Measurements from ENCODE around the gene MAD1L1.

MAD1L1 gene

DNA sequence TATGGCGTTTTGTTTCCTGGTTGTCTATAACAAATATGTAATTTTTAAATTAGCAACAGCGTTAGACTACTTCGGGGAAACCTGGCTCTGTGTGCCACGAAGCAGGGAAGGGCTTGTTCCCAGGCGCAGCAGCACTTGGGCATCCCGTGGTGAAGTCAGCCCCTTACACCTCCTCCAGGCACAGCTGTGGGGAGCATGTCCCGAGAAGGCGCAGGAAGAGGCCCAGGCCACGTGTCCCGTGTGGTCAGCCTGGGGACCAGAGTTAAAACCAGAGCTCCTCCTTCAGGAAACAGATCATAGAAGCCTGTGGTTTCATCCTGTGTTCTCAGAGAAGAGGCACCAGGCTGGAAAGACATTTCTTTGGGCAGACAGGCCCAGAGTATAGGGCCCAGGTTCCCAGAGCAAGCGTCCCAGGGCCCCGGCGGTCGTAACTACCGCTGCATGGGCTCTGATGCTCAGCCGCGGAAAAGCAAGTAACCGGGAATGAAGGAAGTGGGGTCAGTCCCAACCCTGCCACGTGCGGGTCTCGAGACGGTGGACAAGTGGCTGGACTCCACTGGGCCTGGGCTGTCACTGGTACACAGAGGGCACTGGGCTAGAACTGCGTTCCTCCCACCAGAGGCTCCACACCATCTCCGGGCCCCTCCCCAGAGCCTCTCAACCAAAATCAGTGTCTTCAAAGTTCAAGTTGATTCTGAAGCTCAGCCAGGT lies 16.4 kb upstream of the MAD1L1 start:
- no peak overlapping the region for H3K27ac ChIP-seq (ENCODE audit: low read depth, low read length)
- no peak overlapping the region for H3K4me3 ChIP-seq (ENCODE audit: low read depth in 1 of 2, low read length in 2 of 2)
- H3K4me1 ChIP-seq (ENCODE audit: insufficient read depth, low read length): peaks cover 8% of the 10 kb centered on the region
- H3K9ac ChIP-seq (ENCODE audit: low read length): no peak overlapping the region
- H3K36me3 ChIP-seq (ENCODE audit: insufficient read depth, low read length): no peaks in the 10 kb centered on the region
- no peaks in the 10 kb centered on the region for H3K9me3 ChIP-seq (ENCODE audit: low read length)
- no peaks in the 10 kb centered on the region for H3K27me3 ChIP-seq (ENCODE audit: control insufficient read depth in 1 of 2, insufficient read depth in 2 of 2, low read length in 2 of 2)

- no peak overlapping the region for H3K4me3 ChIP-seq (ENCODE audit: low read depth in 1 of 2, low read length in 2 of 2)
- no peak overlapping the region for H3K27ac ChIP-seq (ENCODE audit: low read depth, low read length)
- no peaks in the 10 kb centered on the region for H3K27me3 ChIP-seq (ENCODE audit: control insufficient read depth in 1 of 2, insufficient read depth in 2 of 2, low read length in 2 of 2)
- peaks cover 17% of the 10 kb centered on the region for H3K4me1 ChIP-seq (ENCODE audit: insufficient read depth, low read length)
- H3K36me3 ChIP-seq (ENCODE audit: insufficient read depth, low read length): no peaks in the 10 kb centered on the region
- H3K9me3 ChIP-seq (ENCODE audit: low read length): no peaks in the 10 kb centered on the region
- H3K9ac ChIP-seq (ENCODE audit: low read length): no peak overlapping the region
These were observed 14.6 kb upstream of the MAD1L1 start for GRCh38 chr7:2247141-2247995.

GRCh38 chr7:2245883-2246675 lies 13.3 kb upstream of the MAD1L1 start:
- Histone ChIP-seq H3K9me3 (ENCODE audit: low read length) (no peaks in the 10 kb centered on the region), H3K4me1 (ENCODE audit: insufficient read depth, low read length) (peaks cover 20% of the 10 kb centered on the region), H3K36me3 (ENCODE audit: insufficient read depth, low read length) (no peaks in the 10 kb centered on the region), H3K4me3 (ENCODE audit: low read depth in 1 of 2, low read length in 2 of 2) (no peak overlapping the region), H3K9ac (ENCODE audit: low read length) (no peak overlapping the region), H3K27ac (ENCODE audit: low read depth, low read length) (no peak overlapping the region), H3K27me3 (ENCODE audit: control insufficient read depth in 1 of 2, insufficient read depth in 2 of 2, low read length in 2 of 2) (no peaks in the 10 kb centered on the region)

DNA sequence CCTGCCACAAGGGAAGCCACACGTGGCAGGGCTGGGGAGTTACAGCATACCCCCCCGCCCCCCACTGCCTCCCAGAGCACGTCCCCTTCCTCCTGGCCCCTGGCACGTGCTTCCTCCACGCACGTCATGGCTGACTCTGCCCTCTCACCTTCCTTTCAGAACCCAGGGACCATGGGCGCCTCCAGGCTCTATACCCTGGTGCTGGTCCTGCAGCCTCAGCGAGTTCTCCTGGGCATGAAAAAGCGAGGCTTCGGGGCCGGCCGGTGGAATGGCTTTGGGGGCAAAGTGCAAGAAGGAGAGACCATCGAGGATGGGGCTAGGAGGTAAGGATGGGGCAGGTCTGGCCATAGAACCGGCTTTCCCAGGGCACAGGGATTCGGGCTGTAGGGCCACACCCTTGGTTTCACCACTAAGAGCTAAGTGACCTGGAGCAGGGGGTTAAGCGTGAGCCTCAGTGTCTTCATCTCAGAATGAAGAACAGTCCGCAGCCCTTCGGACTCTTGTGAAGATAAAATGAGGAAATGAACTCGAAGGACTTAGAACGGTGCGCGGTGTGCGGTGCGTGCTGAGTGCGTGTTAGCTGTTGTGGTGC lies 11.8 kb upstream of the MAD1L1 start:
- Histone ChIP-seq H3K4me3 (ENCODE audit: low read depth in 1 of 2, low read length in 2 of 2) (no peak overlapping the region), H3K27ac (ENCODE audit: low read depth, low read length) (no peak overlapping the region), H3K9me3 (ENCODE audit: low read length) (no peaks in the 10 kb centered on the region), H3K4me1 (ENCODE audit: insufficient read depth, low read length) (peaks cover 26% of the 10 kb centered on the region), H3K9ac (ENCODE audit: low read length) (no peak overlapping the region), H3K27me3 (ENCODE audit: control insufficient read depth in 1 of 2, insufficient read depth in 2 of 2, low read length in 2 of 2) (no peaks in the 10 kb centered on the region), H3K36me3 (ENCODE audit: insufficient read depth, low read length) (peaks cover 1% of the 10 kb centered on the region)

DNA sequence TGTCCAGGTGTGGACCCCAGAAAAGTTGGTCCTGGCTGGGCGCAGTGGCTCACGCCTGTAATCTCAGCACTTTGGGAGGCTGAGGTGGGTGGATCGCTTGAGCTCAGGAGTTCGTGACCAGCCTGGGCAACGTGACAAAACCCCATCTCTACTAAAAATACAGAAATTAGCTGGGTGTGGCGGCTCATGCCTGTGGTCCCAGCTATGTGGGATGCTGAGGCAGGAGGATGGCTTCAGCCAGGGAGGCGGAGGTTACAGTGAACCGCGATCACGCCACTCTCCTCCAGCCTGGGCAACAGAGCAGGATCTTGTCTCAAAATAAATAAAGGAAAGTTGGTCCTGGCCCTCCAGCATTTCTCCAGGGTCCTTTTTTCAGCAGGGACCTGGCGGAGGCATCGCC lies 10.7 kb upstream of the MAD1L1 start:
- H3K36me3 ChIP-seq (ENCODE audit: insufficient read depth, low read length): peaks cover 7% of the 10 kb centered on the region
- H3K4me1 ChIP-seq (ENCODE audit: insufficient read depth, low read length): peaks cover 19% of the 10 kb centered on the region
- H3K9me3 ChIP-seq (ENCODE audit: low read length): no peaks in the 10 kb centered on the region
- no peak overlapping the region for H3K9ac ChIP-seq (ENCODE audit: low read length)
- H3K27me3 ChIP-seq (ENCODE audit: control insufficient read depth in 1 of 2, insufficient read depth in 2 of 2, low read length in 2 of 2): no peaks in the 10 kb centered on the region
- H3K27ac ChIP-seq (ENCODE audit: low read depth, low read length): no peak overlapping the region
- H3K4me3 ChIP-seq (ENCODE audit: low read depth in 1 of 2, low read length in 2 of 2): no peak overlapping the region

- peaks cover 19% of the 10 kb centered on the region for H3K4me1 ChIP-seq (ENCODE audit: insufficient read depth, low read length)
- H3K27me3 ChIP-seq (ENCODE audit: control insufficient read depth in 1 of 2, insufficient read depth in 2 of 2, low read length in 2 of 2): no peaks in the 10 kb centered on the region
- peak overlapping the region; percentile 75 to 95 for H3K4me3 ChIP-seq (ENCODE audit: low read depth in 1 of 2, low read length in 2 of 2)
- H3K9ac ChIP-seq (ENCODE audit: low read length): no peak overlapping the region
- H3K27ac ChIP-seq (ENCODE audit: low read depth, low read length): peak overlapping the region; percentile 29
- peaks cover 13% of the 10 kb centered on the region for H3K36me3 ChIP-seq (ENCODE audit: insufficient read depth, low read length)
- H3K9me3 ChIP-seq (ENCODE audit: low read length): no peaks in the 10 kb centered on the region
These were observed 10.0 kb upstream of the MAD1L1 start for GRCh38 chr7:2242541-2243429.

DNA sequence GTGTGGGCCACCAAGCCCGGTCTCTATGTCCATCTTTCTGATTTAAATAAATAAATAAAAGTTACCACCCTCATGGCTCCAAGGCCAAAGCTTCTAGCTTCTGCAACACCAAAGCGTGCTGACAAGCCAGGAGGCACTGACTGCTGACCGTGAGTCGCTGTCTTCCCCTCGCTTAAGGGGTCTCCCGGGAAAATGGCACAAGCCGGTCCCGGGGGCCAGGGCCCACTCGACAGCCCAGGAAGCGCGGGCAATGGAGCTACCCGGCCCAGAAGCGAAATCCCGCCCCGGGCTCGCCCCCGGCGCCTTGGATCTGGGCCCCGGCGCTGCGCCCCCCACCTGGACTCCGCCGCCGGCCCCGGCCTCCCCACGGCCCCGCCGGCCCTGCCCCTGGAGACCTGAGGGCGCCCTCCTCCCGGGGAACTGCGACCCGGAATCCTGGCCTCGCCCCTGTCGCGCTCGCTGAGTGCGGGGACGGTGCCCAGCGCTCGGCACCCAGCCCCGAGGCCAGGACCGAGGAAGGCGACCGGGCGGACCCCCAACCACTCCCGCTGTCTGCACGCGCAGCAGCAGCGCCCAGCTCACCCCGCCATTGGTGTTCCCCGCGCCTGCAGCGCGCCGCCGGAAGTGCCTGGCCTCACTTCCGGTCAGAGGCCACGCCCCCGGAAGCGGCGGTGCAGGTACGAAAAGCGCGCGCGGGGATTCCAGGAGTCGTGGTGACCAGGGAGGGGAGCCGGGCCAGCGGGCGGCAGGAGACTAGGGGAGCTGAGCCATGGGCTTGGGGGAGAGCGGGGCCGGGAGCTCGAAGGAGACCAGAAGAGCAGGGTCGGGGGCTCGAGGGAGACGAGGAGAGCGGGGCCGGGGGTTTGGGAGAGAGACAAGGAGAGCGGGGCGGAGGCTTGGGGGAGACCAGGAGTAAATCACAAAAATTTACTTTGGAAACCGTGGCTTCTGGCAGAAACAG lies 9.1 kb upstream of the MAD1L1 start, which contains the start of the genes MRM2 and NUDT1:
Gene MRM2, minus strand, starts transcription at position 626 of the 961 bp plus-strand sequence. Its CDS starts 36 bp downstream, at position 590.
Gene NUDT1, plus strand, starts transcription at position 647 of the 961 bp plus-strand sequence. CDS start 2,349 bp downstream, outside the sequence.
- Histone ChIP-seq H3K4me1 (ENCODE audit: insufficient read depth, low read length) (peaks cover 19% of the 10 kb centered on the region), H3K27me3 (ENCODE audit: control insufficient read depth in 1 of 2, insufficient read depth in 2 of 2, low read length in 2 of 2) (no peaks in the 10 kb centered on the region), H3K27ac (ENCODE audit: low read depth, low read length) (peak within 1 kb of the TSS; percentile 67), H3K4me3 (ENCODE audit: low read depth in 1 of 2, low read length in 2 of 2) (peak within 1 kb of the TSS; percentile 75 to 95), H3K36me3 (ENCODE audit: insufficient read depth, low read length) (peaks cover 18% of the 10 kb centered on the region), H3K9me3 (ENCODE audit: low read length) (no peaks in the 10 kb centered on the region), H3K9ac (ENCODE audit: low read length) (no peak within 1 kb of the TSS)

DNA sequence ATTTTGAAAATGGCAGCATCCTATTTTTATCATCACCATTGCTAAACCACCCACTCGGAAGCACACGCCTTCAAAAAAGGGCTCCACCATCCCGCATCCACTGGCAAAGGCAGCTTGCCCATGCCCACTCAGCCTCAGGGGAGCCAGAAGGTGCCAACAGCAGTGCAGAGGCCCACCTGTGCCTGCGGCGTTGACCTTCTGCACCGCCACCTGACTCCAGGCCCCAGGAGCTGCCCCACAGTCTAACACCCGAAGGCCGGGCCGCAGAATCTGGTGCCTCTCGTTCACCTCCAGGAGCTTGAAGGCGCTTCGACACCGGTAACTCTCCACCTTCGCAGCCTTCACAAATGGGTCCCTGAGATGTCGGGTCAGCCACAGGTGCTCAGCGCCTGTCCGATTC lies 6.5 kb upstream of the MAD1L1 start:
- Histone ChIP-seq H3K9ac (ENCODE audit: low read length) (no peak overlapping the region), H3K27ac (ENCODE audit: low read depth, low read length) (no peak overlapping the region), H3K4me3 (ENCODE audit: low read depth in 1 of 2, low read length in 2 of 2) (no peak overlapping the region), H3K27me3 (ENCODE audit: control insufficient read depth in 1 of 2, insufficient read depth in 2 of 2, low read length in 2 of 2) (no peaks in the 10 kb centered on the region), H3K36me3 (ENCODE audit: insufficient read depth, low read length) (peaks cover 35% of the 10 kb centered on the region), H3K9me3 (ENCODE audit: low read length) (no peaks in the 10 kb centered on the region), H3K4me1 (ENCODE audit: insufficient read depth, low read length) (peaks cover 19% of the 10 kb centered on the region)

- H3K36me3 ChIP-seq (ENCODE audit: insufficient read depth, low read length): peaks cover 35% of the 10 kb centered on the region
- no peak overlapping the region for H3K27ac ChIP-seq (ENCODE audit: low read depth, low read length)
- no peak overlapping the region for H3K4me3 ChIP-seq (ENCODE audit: low read depth in 1 of 2, low read length in 2 of 2)
- H3K27me3 ChIP-seq (ENCODE audit: control insufficient read depth in 1 of 2, insufficient read depth in 2 of 2, low read length in 2 of 2): no peaks in the 10 kb centered on the region
- H3K9me3 ChIP-seq (ENCODE audit: low read length): no peaks in the 10 kb centered on the region
- peaks cover 15% of the 10 kb centered on the region for H3K4me1 ChIP-seq (ENCODE audit: insufficient read depth, low read length)
- H3K9ac ChIP-seq (ENCODE audit: low read length): no peak overlapping the region
These were observed 4.4 kb upstream of the MAD1L1 start for GRCh38 chr7:2237109-2237602.
